H9 (cell line): ENCODE results near the gene KLKB1. TPM values are rescaled to one million over a fixed set of nuclear protein-coding genes. Genes with fewer than 3 reads are reported as not detected.

Experiments
- DNase-seq: peaks from one replicate; pipeline ENCODE4 v3.0.0-alpha.2; 2017
- H2AFZ ChIP-seq: one replicate; pipeline ENCODE4 v1.6.1; 2013; ENCODE audit warnings: mild to moderate bottlenecking, low read length, control low read depth, moderate library complexity
- H2AK5ac ChIP-seq: 2 replicates; pipeline ENCODE4 v1.6.1; 2013; ENCODE audit warnings: low read length, control low read depth, mixed read lengths; ENCODE audit not compliant: insufficient read length
- H2BK120ac ChIP-seq: one replicate; pipeline ENCODE4 v1.6.1; 2013; ENCODE audit warnings: low read depth, mild to moderate bottlenecking, low read length, control low read depth, inconsistent platforms; ENCODE audit not compliant: poor library complexity, severe bottlenecking
- H2BK12ac ChIP-seq: 2 replicates; pipeline ENCODE4 v1.6.1; 2013; ENCODE audit warnings: low read length, control low read depth, mixed read lengths, low read depth; ENCODE audit not compliant: insufficient read length
- H2BK15ac ChIP-seq: 2 replicates; pipeline ENCODE4 v1.6.1; 2013; ENCODE audit warnings: low read depth, low read length, control low read depth
- H2BK20ac ChIP-seq: one replicate; pipeline ENCODE4 v1.6.1; 2013; ENCODE audit warnings: low read depth, mild to moderate bottlenecking, low read length, control low read depth, inconsistent platforms; ENCODE audit not compliant: poor library complexity, severe bottlenecking
- H2BK5ac ChIP-seq: 2 replicates; pipeline ENCODE4 v1.6.1; 2013; ENCODE audit warnings: low read length, control low read depth, mixed read lengths; ENCODE audit not compliant: insufficient read length
- H3K14ac ChIP-seq: 2 replicates; pipeline ENCODE4 v1.6.1; 2013; ENCODE audit warnings: low read length, control low read depth; ENCODE audit not compliant: insufficient read depth
- H3K18ac ChIP-seq: 2 replicates; pipeline ENCODE4 v1.6.1; 2013; ENCODE audit warnings: low read depth, mild to moderate bottlenecking, mixed read lengths, low read length, control low read depth; ENCODE audit not compliant: insufficient read length
- H3K23ac ChIP-seq: 2 replicates; pipeline ENCODE4 v1.6.1; 2013; ENCODE audit warnings: low read length, control low read depth, mixed read lengths, low read depth; ENCODE audit not compliant: insufficient read length
- H3K23me2 ChIP-seq: 2 replicates; pipeline ENCODE4 v1.6.1; 2013; ENCODE audit warnings: low read depth, mild to moderate bottlenecking, mixed read lengths, low read length, control low read depth; ENCODE audit not compliant: insufficient read length, poor library complexity, severe bottlenecking
- H3K27ac ChIP-seq: 2 replicates; pipeline ENCODE4 v1.5.1; 2013; ENCODE audit warnings: low read length, control low read depth, mixed read lengths, low read depth; ENCODE audit not compliant: insufficient read length
- H3K27me3 ChIP-seq: 2 replicates; pipeline ENCODE4 v1.6.1; 2013; ENCODE audit warnings: low read length, control low read depth, inconsistent platforms; ENCODE audit not compliant: insufficient read depth
- H3K4ac ChIP-seq: 2 replicates; pipeline ENCODE4 v1.6.1; 2013; ENCODE audit warnings: low read depth, mild to moderate bottlenecking, control low read depth, inconsistent platforms, low read length, moderate library complexity
- H3K4me1 ChIP-seq: 2 replicates; pipeline ENCODE4 v1.6.1; 2013; ENCODE audit warnings: low read length, control low read depth, inconsistent platforms; ENCODE audit not compliant: insufficient read depth
- H3K4me2 ChIP-seq: 2 replicates; pipeline ENCODE4 v1.6.1; 2013; ENCODE audit warnings: low read length, control low read depth, mixed read lengths; ENCODE audit not compliant: insufficient read length, insufficient read depth
- H3K56ac ChIP-seq: 2 replicates; pipeline ENCODE4 v1.6.1; 2013; ENCODE audit warnings: low read depth, mild to moderate bottlenecking, mixed read lengths, low read length, control low read depth; ENCODE audit not compliant: insufficient read length
- H3K79me1 ChIP-seq: 2 replicates; pipeline ENCODE4 v1.6.1; 2013; ENCODE audit warnings: low read depth, mild to moderate bottlenecking, moderate library complexity, low read length, control low read depth, inconsistent platforms; ENCODE audit not compliant: insufficient read depth, poor library complexity, severe bottlenecking
- H3K79me2 ChIP-seq: 2 replicates; pipeline ENCODE4 v1.6.1; 2013; ENCODE audit warnings: low read length, control low read depth, inconsistent platforms; ENCODE audit not compliant: insufficient read depth
- H3K9ac ChIP-seq: 2 replicates; pipeline ENCODE4 v1.6.1; 2013; ENCODE audit warnings: low read length, control low read depth, mixed read lengths; ENCODE audit not compliant: insufficient read length; ENCODE audit errors: extremely low read depth
- H3K9me3 ChIP-seq: one replicate; pipeline ENCODE4 v1.6.1; 2013; ENCODE audit warnings: low read depth, low read length, inconsistent platforms; ENCODE audit not compliant: control insufficient read depth
- H3T11ph ChIP-seq: one replicate; pipeline ENCODE4 v1.6.1; 2013; ENCODE audit warnings: mild to moderate bottlenecking, low read length, control low read depth, inconsistent platforms
- H4K20me1 ChIP-seq: one replicate; pipeline ENCODE4 v1.6.1; 2013; ENCODE audit not compliant: control insufficient read depth, insufficient read length, insufficient read depth
- H4K5ac ChIP-seq: 2 replicates; pipeline ENCODE4 v1.6.1; 2013; ENCODE audit warnings: low read depth, mild to moderate bottlenecking, mixed read lengths, low read length, control low read depth; ENCODE audit not compliant: insufficient read length
- H4K8ac ChIP-seq: replicated peaks from 2 replicates; pipeline ENCODE4 v1.6.1; 2013; ENCODE audit warnings: low read length, control low read depth, mixed read lengths, low read depth; ENCODE audit not compliant: insufficient read length
- H4K91ac ChIP-seq: 2 replicates; pipeline ENCODE4 v1.6.1; 2013; ENCODE audit warnings: low read depth, mild to moderate bottlenecking, moderate library complexity, mixed read lengths, low read length, control low read depth; ENCODE audit not compliant: insufficient read length
- H3K27ac Mint-ChIP-seq, 3 experiments: 2 replicates in 2 of 3; 3 replicates in 1 of 3; pipeline ENCODE4 v1.8.0; 2020 to 2021; ENCODE audit warnings: mixed read lengths in 3 of 3, mild to moderate bottlenecking in 1 of 3, moderate library complexity in 1 of 3
- H3K27me3 Mint-ChIP-seq: 2 replicates; pipeline ENCODE4 v1.8.0; 2021; ENCODE audit warnings: low read depth, mild to moderate bottlenecking, moderate library complexity, mixed read lengths
- H3K36me3 Mint-ChIP-seq, 3 experiments: 2 replicates in 2 of 3; 3 replicates in 1 of 3; pipeline ENCODE4 v1.8.0; 2020 to 2021; ENCODE audit warnings: low read depth in 3 of 3, mixed read lengths in 3 of 3; ENCODE audit not compliant: insufficient read depth in 1 of 3
- H3K4me1 Mint-ChIP-seq, 2 experiments: 2 replicates each; pipeline ENCODE4 v1.8.0; 2020; ENCODE audit warnings: mixed read lengths in 2 of 2
- H3K4me3 Mint-ChIP-seq, 2 experiments: 2 replicates in 1 of 2; 3 replicates in 1 of 2; pipeline ENCODE4 v1.8.0; 2020 to 2021; ENCODE audit warnings: mild to moderate bottlenecking in 2 of 2, mixed read lengths in 2 of 2, moderate library complexity in 1 of 2
- H3K9me3 Mint-ChIP-seq, 2 experiments: 2 replicates in 1 of 2; 3 replicates in 1 of 2; pipeline ENCODE4 v1.8.0; 2020; ENCODE audit warnings: mild to moderate bottlenecking in 2 of 2, mixed read lengths in 2 of 2, moderate library complexity in 1 of 2
- WGBS: extraction: QIAGEN DNeasy Blood & Tissue Kit; methylation state at CpG from one replicate; pipeline ENCODE4 v1.1.7; 2013; ENCODE audit warnings: missing lambda C conversion rate, low lambda C conversion rate, mixed read lengths; ENCODE audit not compliant: insufficient read length; ENCODE audit errors: extremely low coverage; 5-methylcytosine and 5-hydroxymethylcytosine counted together
- total RNA-seq: library from RNA; stranded (reverse); gene quantifications from 2 replicates; pipeline ENCODE4 v1.2.1, GENCODE V29; 2021
- TF ChIP-seq, protein P1 (sequence below): fragments of 200-600 bp; sonication (generic); conservative IDR thresholded peaks from 3 replicates; pipeline ENCODE4 v1.8.0; 2021; ENCODE audit warnings: antibody characterized with exemption, mild to moderate bottlenecking

Gene KLKB1
- total RNA-seq, 1 experiment from 2014 or later: 21.8 TPM

DNA sequence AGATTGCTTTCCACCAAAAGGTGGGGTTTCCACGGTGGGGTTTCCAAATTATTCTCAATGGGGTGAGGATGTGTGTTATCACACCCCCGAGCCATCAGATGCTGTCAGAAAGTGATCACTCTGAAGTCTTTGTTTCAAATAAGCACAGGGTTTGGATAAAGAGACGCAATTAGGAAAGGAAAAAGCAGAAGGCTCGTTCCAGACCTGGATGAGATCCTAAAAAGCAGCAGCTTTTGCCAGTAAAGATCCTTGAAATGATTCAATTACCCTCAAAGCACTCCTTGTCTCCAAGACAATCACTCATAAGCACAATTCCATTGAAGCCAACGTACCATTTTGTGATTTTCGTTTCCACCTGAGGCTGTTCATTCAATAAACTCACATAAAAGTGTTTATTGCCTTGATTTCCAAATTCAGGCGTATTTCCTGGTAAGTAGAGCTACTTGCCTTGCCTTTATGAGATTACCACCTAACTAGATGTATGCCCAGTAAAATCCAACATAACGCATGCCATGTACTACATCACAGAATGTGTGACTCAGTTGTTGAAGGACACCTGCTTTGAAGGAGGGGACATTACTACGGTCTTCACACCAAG, 43.9 kb downstream of the KLKB1 start:
- Mint-ChIP-seq H3K4me1 (peaks cover 14 to 18% of the 10 kb centered on the region in 2 experiments), H3K27ac (no peak overlapping the region), H3K36me3 (peaks cover 0 to 4% (median 0%) of the 10 kb centered on the region in 3 experiments; a peak in 2 of 7 replicates), H3K9me3 (peaks cover 0 to 3% of the 10 kb centered on the region in 2 experiments; a peak in 2 of 5 replicates), H3K27me3 (peaks cover 2% of the 10 kb centered on the region; the same call in 1 of the 2 replicates), H3K4me3 (no peak overlapping the region)
- no CpG with 5 or more reads among the region's 9 CpGs for whole genome bisulfite sequencing
- no peak overlapping the region for H3K4ac ChIP-seq
- H2BK12ac ChIP-seq: no peak overlapping the region
- TF ChIP-seq, protein P1, sequence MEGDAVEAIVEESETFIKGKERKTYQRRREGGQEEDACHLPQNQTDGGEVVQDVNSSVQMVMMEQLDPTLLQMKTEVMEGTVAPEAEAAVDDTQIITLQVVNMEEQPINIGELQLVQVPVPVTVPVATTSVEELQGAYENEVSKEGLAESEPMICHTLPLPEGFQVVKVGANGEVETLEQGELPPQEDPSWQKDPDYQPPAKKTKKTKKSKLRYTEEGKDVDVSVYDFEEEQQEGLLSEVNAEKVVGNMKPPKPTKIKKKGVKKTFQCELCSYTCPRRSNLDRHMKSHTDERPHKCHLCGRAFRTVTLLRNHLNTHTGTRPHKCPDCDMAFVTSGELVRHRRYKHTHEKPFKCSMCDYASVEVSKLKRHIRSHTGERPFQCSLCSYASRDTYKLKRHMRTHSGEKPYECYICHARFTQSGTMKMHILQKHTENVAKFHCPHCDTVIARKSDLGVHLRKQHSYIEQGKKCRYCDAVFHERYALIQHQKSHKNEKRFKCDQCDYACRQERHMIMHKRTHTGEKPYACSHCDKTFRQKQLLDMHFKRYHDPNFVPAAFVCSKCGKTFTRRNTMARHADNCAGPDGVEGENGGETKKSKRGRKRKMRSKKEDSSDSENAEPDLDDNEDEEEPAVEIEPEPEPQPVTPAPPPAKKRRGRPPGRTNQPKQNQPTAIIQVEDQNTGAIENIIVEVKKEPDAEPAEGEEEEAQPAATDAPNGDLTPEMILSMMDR: no peak
- H3K9me3 ChIP-seq: no peaks in the 10 kb centered on the region
- H3K9ac ChIP-seq: no peak overlapping the region
- H3K23me2 ChIP-seq: no peaks in the 10 kb centered on the region
- no peak overlapping the region for H2BK120ac ChIP-seq
- no peak for DNase-seq
- no peak overlapping the region for H2AK5ac ChIP-seq
- H2BK15ac ChIP-seq: no peak overlapping the region
- no peak overlapping the region for H3K27ac ChIP-seq
- no peaks in the 10 kb centered on the region; the same call in 1 of the 2 replicates for H3K4me1 ChIP-seq
- no peak overlapping the region for H4K5ac ChIP-seq
- no peak overlapping the region for H3K56ac ChIP-seq
- H3K18ac ChIP-seq: no peak overlapping the region
- no peak overlapping the region for H2BK5ac ChIP-seq
- H2BK20ac ChIP-seq: no peak overlapping the region
- H3T11ph ChIP-seq: no peak overlapping the region
- no peak overlapping the region for H3K4me2 ChIP-seq
- no peak overlapping the region for H3K23ac ChIP-seq
- H2AFZ ChIP-seq: peak overlapping the region; percentile 14
- H3K79me1 ChIP-seq: no peaks in the 10 kb centered on the region
- no peaks in the 10 kb centered on the region for H3K27me3 ChIP-seq
- H4K20me1 ChIP-seq: no peaks in the 10 kb centered on the region
- no peak overlapping the region for H4K91ac ChIP-seq
- no peak overlapping the region for H4K8ac ChIP-seq
- no peak overlapping the region for H3K14ac ChIP-seq
- H3K79me2 ChIP-seq: no peaks in the 10 kb centered on the region
